Glutamatergic neuron (in vitro differentiated cells): ENCODE measurements around the gene ZNF790. TPM values are rescaled to one million over a fixed set of nuclear protein-coding genes. Genes with fewer than 3 reads are reported as not detected.
A peak's percentile ranks its signal among the peaks of the same experiment; 100 is the strongest.
"Not testable (repeated sequence)": the region's sequence is repeated elsewhere in the genome, so short reads cannot be mapped to it uniquely, and the experiment has no call there.

ENCODE experiments used
- DNase-seq: peaks from one replicate; pipeline ENCODE4 v3.0.0; 2022
- H3K27ac Mint-ChIP-seq: one replicate; pipeline ENCODE4 v1.8.0; 2020; ENCODE audit warnings: mild to moderate bottlenecking, mixed read lengths, inconsistent platforms; ENCODE audit not compliant: unreplicated experiment
- H3K27me3 Mint-ChIP-seq: one replicate; pipeline ENCODE4 v1.8.0; 2020; ENCODE audit warnings: mild to moderate bottlenecking, moderate library complexity, mixed read lengths, inconsistent platforms; ENCODE audit not compliant: unreplicated experiment
- H3K36me3 Mint-ChIP-seq: one replicate; pipeline ENCODE4 v1.8.0; 2020; ENCODE audit warnings: mild to moderate bottlenecking, mixed read lengths, inconsistent platforms; ENCODE audit not compliant: unreplicated experiment
- H3K4me1 Mint-ChIP-seq: one replicate; pipeline ENCODE4 v1.8.0; 2020; ENCODE audit warnings: mild to moderate bottlenecking, low read depth, mixed read lengths, inconsistent platforms; ENCODE audit not compliant: unreplicated experiment
- H3K4me3 Mint-ChIP-seq: one replicate; pipeline ENCODE4 v1.8.0; 2020; ENCODE audit warnings: mild to moderate bottlenecking, mixed read lengths, inconsistent platforms; ENCODE audit not compliant: unreplicated experiment
- H3K9me3 Mint-ChIP-seq: one replicate; pipeline ENCODE4 v1.8.0; 2020; ENCODE audit warnings: mild to moderate bottlenecking, moderate library complexity, mixed read lengths, inconsistent platforms; ENCODE audit not compliant: unreplicated experiment
- CTCF ChIP-seq: fragments of 200-600 bp; sonication (generic); IDR thresholded peaks from one replicate; pipeline ENCODE4 v1.5.0; 2021; ENCODE audit not compliant: partially characterized antibody, unreplicated experiment
- total RNA-seq: library from RNA; stranded (reverse); fragmentation: NEBNext Ultra II Directional; extraction: Animal tissue kit (Norgen Biotek cat#: 25700); gene quantifications from one replicate; pipeline ENCODE4 v1.2.1, GENCODE V29; 2021; ENCODE audit not compliant: unreplicated experiment

ZNF790 gene
- total RNA-seq, 1 donor from 2014 or later = 13.3 TPM

GRCh38 chr19:36796714-36796992 is 41.5 kb downstream of the ZNF790 start:
- Mint-ChIP-seq H3K4me1 (no peaks in the 10 kb centered on the region), H3K27me3 (no peaks in the 10 kb centered on the region), H3K36me3 (peaks cover 31% of the 10 kb centered on the region), H3K4me3 (no peak overlapping the region), H3K27ac (no peak overlapping the region), H3K9me3 (peaks cover 11% of the 10 kb centered on the region)
- no peak for DNase-seq
- TF ChIP-seq CTCF = no peak

GRCh38 chr19:36791420-36792141 is 46.6 kb downstream of the ZNF790 start:
- not testable (repeated sequence) for H3K9me3 Mint-ChIP-seq, H3K4me1 Mint-ChIP-seq, H3K27ac Mint-ChIP-seq, DNase-seq, H3K27me3 Mint-ChIP-seq
- Mint-ChIP-seq H3K4me3 (peak overlapping the region; percentile 50), H3K36me3 (peaks cover 13% of the 10 kb centered on the region)

- no peak for DNase-seq
- H3K27me3 Mint-ChIP-seq = no peaks in the 10 kb centered on the region
- H3K4me3 Mint-ChIP-seq = no peak overlapping the region
- no peak for TF ChIP-seq CTCF
- peaks cover 9% of the 10 kb centered on the region for H3K36me3 Mint-ChIP-seq
- no peak overlapping the region for H3K27ac Mint-ChIP-seq
- peaks cover 10% of the 10 kb centered on the region for H3K4me1 Mint-ChIP-seq
- peaks cover 13% of the 10 kb centered on the region for H3K9me3 Mint-ChIP-seq
These were observed 62.4 kb downstream of the ZNF790 start for GRCh38 chr19:36775768-36776167.

GRCh38 chr19:36773223-36773579 is 65.0 kb downstream of the ZNF790 start:
- H3K27me3 Mint-ChIP-seq = no peaks in the 10 kb centered on the region
- H3K36me3 Mint-ChIP-seq = peaks cover 10% of the 10 kb centered on the region
- no peak for TF ChIP-seq CTCF
- H3K27ac Mint-ChIP-seq = peak overlapping the region; percentile 44
- peaks cover 15% of the 10 kb centered on the region for H3K9me3 Mint-ChIP-seq
- peak overlapping the region; percentile 99 for H3K4me3 Mint-ChIP-seq
- H3K4me1 Mint-ChIP-seq = peaks cover 10% of the 10 kb centered on the region
- no peak for DNase-seq

- TF ChIP-seq CTCF = no peak
- H3K27ac Mint-ChIP-seq = peak within 1 kb of the TSS; percentile 82
- peaks cover 10% of the 10 kb centered on the region for H3K36me3 Mint-ChIP-seq
- peak within 1 kb of the TSS; percentile 99 for H3K4me3 Mint-ChIP-seq
- peaks cover 10% of the 10 kb centered on the region for H3K4me1 Mint-ChIP-seq
- peak; percentile 96 for DNase-seq
- H3K27me3 Mint-ChIP-seq = no peaks in the 10 kb centered on the region
- H3K9me3 Mint-ChIP-seq = peaks cover 15% of the 10 kb centered on the region
These were observed 65.6 kb downstream of the ZNF790 start, which contains the start of gene ZNF850 for GRCh38 chr19:36772311-36773222. Gene ZNF850, minus strand, starts transcription at chr19:36772807. Its CDS starts 10,201 bp downstream, at chr19:36762606.
